Bronchial epithelial cell (primary cell): Measurements from ENCODE around the gene CDK14. TPM values are rescaled to one million over a fixed set of nuclear protein-coding genes. Genes with fewer than 3 reads are reported as not detected.

ENCODE experiments used
- DNase-seq: peaks from one replicate; pipeline ENCODE4 v3.0.0-alpha.2; 2010; ENCODE audit warnings: low read depth
- FAIRE-seq: peaks from 2 replicates; lab custom pipeline; 2011; peaks lifted over from hg19 to GRCh38; lab: Jason Lieb, UNC
- H3K27me3 ChIP-seq: 2 replicates; pipeline ENCODE4 v1.5.1; 2011; ENCODE audit warnings: low read length; ENCODE audit not compliant: control insufficient read depth, insufficient read depth
- H3K36me3 ChIP-seq: 2 replicates; pipeline ENCODE4 v1.5.1; 2011; ENCODE audit warnings: low read length; ENCODE audit not compliant: control insufficient read depth, insufficient read depth
- H3K4me3 ChIP-seq: 2 replicates; pipeline ENCODE4 v1.5.1; 2011; ENCODE audit warnings: mild to moderate bottlenecking, low read depth, low read length, control low read depth
- total RNA-seq: library from RNA; depleted of rRNA; stranded (reverse); fragments of >200 nt; gene quantifications from 2 replicates; pipeline ENCODE4 v1.2.1, GENCODE V29; 2014
- TF ChIP-seq, protein P1 (sequence below): IDR thresholded peaks from 2 replicates; pipeline ENCODE4 v1.5.1; 2011; ENCODE audit warnings: mild to moderate bottlenecking, moderate library complexity, low read length, control low read depth, inconsistent platforms; ENCODE audit not compliant: insufficient read depth, severe bottlenecking

Gene CDK14
- total RNA-seq, 1 donor from 2014 or later, result 8.7 TPM

GRCh38 chr7:91046322-91047089 lies 450.4 kb downstream of the CDK14 start:
- DNase-seq, result peak; percentile 7
- TF ChIP-seq, protein P1, sequence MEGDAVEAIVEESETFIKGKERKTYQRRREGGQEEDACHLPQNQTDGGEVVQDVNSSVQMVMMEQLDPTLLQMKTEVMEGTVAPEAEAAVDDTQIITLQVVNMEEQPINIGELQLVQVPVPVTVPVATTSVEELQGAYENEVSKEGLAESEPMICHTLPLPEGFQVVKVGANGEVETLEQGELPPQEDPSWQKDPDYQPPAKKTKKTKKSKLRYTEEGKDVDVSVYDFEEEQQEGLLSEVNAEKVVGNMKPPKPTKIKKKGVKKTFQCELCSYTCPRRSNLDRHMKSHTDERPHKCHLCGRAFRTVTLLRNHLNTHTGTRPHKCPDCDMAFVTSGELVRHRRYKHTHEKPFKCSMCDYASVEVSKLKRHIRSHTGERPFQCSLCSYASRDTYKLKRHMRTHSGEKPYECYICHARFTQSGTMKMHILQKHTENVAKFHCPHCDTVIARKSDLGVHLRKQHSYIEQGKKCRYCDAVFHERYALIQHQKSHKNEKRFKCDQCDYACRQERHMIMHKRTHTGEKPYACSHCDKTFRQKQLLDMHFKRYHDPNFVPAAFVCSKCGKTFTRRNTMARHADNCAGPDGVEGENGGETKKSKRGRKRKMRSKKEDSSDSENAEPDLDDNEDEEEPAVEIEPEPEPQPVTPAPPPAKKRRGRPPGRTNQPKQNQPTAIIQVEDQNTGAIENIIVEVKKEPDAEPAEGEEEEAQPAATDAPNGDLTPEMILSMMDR, result peak; percentile 2
- no peaks in the 10 kb centered on the region for H3K36me3 ChIP-seq
- FAIRE-seq, result no peak
- H3K4me3 ChIP-seq, result no peak overlapping the region
- no peaks in the 10 kb centered on the region for H3K27me3 ChIP-seq

DNA sequence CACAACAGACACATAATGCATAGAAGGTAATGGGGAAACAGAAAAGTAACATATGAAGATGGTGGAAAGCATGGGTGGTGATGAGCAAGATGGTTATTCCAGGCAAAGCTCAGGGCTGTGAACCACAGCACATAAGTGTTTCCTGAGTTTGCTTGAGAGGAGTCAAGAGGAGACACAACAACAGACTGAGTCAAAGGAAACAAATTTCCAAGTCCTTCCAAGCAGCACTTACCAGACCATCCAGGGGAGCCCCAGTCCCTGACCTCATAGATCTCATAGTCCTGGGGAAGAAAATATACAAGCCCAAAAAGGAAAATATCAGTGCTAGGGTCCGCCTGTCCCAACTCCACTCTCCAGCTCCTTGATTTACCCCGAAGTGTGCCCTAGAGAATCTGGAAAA lies 451.5 kb downstream of the CDK14 start:
- DNase-seq, result no peak
- H3K36me3 ChIP-seq, result no peaks in the 10 kb centered on the region
- H3K4me3 ChIP-seq, result no peak overlapping the region
- TF ChIP-seq, protein P1, result no peak
- peak; percentile 62 for FAIRE-seq
- no peaks in the 10 kb centered on the region for H3K27me3 ChIP-seq

GRCh38 chr7:91050677-91051076 lies 454.6 kb downstream of the CDK14 start:
- no peaks in the 10 kb centered on the region for H3K36me3 ChIP-seq
- TF ChIP-seq, protein P1, result no peak
- no peak for DNase-seq
- no peak for FAIRE-seq
- no peaks in the 10 kb centered on the region for H3K27me3 ChIP-seq
- H3K4me3 ChIP-seq, result no peak overlapping the region

- TF ChIP-seq, protein P1, result no peak
- no peaks in the 10 kb centered on the region for H3K27me3 ChIP-seq
- no peak overlapping the region for H3K4me3 ChIP-seq
- H3K36me3 ChIP-seq, result no peaks in the 10 kb centered on the region
- no peak for FAIRE-seq
- no peak for DNase-seq
Measured at GRCh38 chr7:91051966-91052365, 455.8 kb downstream of the CDK14 start.

- TF ChIP-seq, protein P1, result no peak
- H3K27me3 ChIP-seq, result no peaks in the 10 kb centered on the region
- FAIRE-seq, result no peak
- H3K36me3 ChIP-seq, result no peaks in the 10 kb centered on the region
- no peak overlapping the region for H3K4me3 ChIP-seq
- no peak for DNase-seq
Measured at GRCh38 chr7:91054374-91054773, 458.3 kb downstream of the CDK14 start.

DNA sequence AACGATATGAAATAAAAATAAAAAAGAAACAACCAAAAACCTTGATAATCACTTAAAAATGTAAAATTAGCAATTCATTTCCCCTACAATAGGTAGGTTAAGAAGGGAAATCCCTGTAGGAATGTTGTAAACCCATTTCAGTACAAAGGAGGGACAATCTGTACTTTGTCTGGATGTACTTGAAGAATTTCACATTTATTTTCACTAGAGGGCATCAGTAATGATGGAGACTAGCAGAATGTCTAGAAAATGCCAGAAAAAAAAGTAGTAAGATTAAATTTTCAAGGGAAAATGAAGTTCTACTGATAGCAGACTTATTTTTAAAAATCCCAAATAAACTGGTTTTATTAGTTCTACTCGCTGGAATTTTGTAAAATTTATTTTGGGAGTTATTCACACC lies 459.1 kb downstream of the CDK14 start:
- Histone ChIP-seq H3K4me3 (no peak overlapping the region), H3K36me3 (no peaks in the 10 kb centered on the region), H3K27me3 (no peaks in the 10 kb centered on the region)
- DNase-seq, result no peak
- FAIRE-seq, result no peak
- TF ChIP-seq, protein P1, result no peak
